ENCODE measurements around the gene KCNE2.

The KCNE2 gene

GRCh38 chr21:34363733-34364132 lies at the start of gene KCNE2:
Gene KCNE2, plus strand, starts transcription at chr21:34364006. Its CDS starts 6,473 bp downstream, at chr21:34370479.
- TF ChIP-seq CTCF (IDR thresholded peaks at IDR 0.05; ENCODE audit: borderline replicate concordance, extremely low read depth, low read length, poor library complexity, severe bottlenecking) = no peak
- TF ChIP-seq EZH2 (IDR thresholded peaks at IDR 0.05; ENCODE audit: borderline replicate concordance, low read depth, low read length, severe bottlenecking) = no peak
- no peak for ATAC-seq (ENCODE audit: insufficient read depth, low read depth)
- no peak within 1 kb of the TSS for H3K9ac ChIP-seq (ENCODE audit: low read depth, low read length)

GRCh38 chr21:34319585-34319984 lies 44.2 kb upstream of the KCNE2 start:
- H3K9me3 ChIP-seq (ENCODE audit: insufficient read depth, low read length, severe bottlenecking) = no peaks in the 10 kb centered on the region
- no peak overlapping the region for H3K27ac ChIP-seq (ENCODE audit: low read length)
- no peak overlapping the region for H3K4me2 ChIP-seq (ENCODE audit: insufficient read depth, low read length)
- H3K9ac ChIP-seq (ENCODE audit: low read depth, low read length) = no peak overlapping the region
- H3K36me3 ChIP-seq (ENCODE audit: insufficient read depth, low read length) = no peaks in the 10 kb centered on the region
- H4K20me1 ChIP-seq (ENCODE audit: insufficient read depth, low read length) = no peaks in the 10 kb centered on the region
- H2AFZ ChIP-seq (ENCODE audit: low read depth, low read length) = no peak overlapping the region
- peaks cover 2% of the 10 kb centered on the region for H3K27me3 ChIP-seq (ENCODE audit: insufficient read depth, low read length, poor library complexity)
- ATAC-seq (ENCODE audit: insufficient read depth, low read depth) = no peak
- H3K4me3 ChIP-seq (ENCODE audit: low read depth in 1 of 2, low read length in 2 of 2) = no peak overlapping the region
- no peak for DNase-seq
- H3K4me1 ChIP-seq (ENCODE audit: insufficient read depth, low read length) = no peaks in the 10 kb centered on the region
- TF ChIP-seq EZH2 (IDR thresholded peaks at IDR 0.05; ENCODE audit: borderline replicate concordance, low read depth, low read length, severe bottlenecking) (no peak), CTCF (IDR thresholded peaks at IDR 0.05; ENCODE audit: borderline replicate concordance, extremely low read depth, low read length, poor library complexity, severe bottlenecking) (no peak)
- no peaks in the 10 kb centered on the region for H3K79me2 ChIP-seq (ENCODE audit: insufficient read depth, low read length)

More at GRCh38 chr21:34363733-34364132, at the start of gene KCNE2:
- Histone ChIP-seq H4K20me1 (ENCODE audit: insufficient read depth, low read length) (no peaks in the 10 kb centered on the region), H3K36me3 (ENCODE audit: insufficient read depth, low read length) (no peaks in the 10 kb centered on the region), H3K4me2 (ENCODE audit: insufficient read depth, low read length) (no peak within 1 kb of the TSS), H3K27ac (ENCODE audit: low read length) (no peak within 1 kb of the TSS), H3K27me3 (ENCODE audit: insufficient read depth, low read length, poor library complexity) (no peaks in the 10 kb centered on the region), H3K4me1 (ENCODE audit: insufficient read depth, low read length) (peaks cover 12% of the 10 kb centered on the region), H3K79me2 (ENCODE audit: insufficient read depth, low read length) (no peaks in the 10 kb centered on the region), H2AFZ (ENCODE audit: low read depth, low read length) (no peak within 1 kb of the TSS), H3K9me3 (ENCODE audit: insufficient read depth, low read length, severe bottlenecking) (no peaks in the 10 kb centered on the region), H3K4me3 (ENCODE audit: low read depth in 1 of 2, low read length in 2 of 2) (no peak within 1 kb of the TSS)
- DNase-seq = no peak

- no peak for DNase-seq
- H3K9ac ChIP-seq (ENCODE audit: low read depth, low read length) = no peak overlapping the region
- no peak overlapping the region for H3K27ac ChIP-seq (ENCODE audit: low read length)
- no peaks in the 10 kb centered on the region for H4K20me1 ChIP-seq (ENCODE audit: insufficient read depth, low read length)
- H2AFZ ChIP-seq (ENCODE audit: low read depth, low read length) = no peak overlapping the region
- ATAC-seq (ENCODE audit: insufficient read depth, low read depth) = no peak
- H3K9me3 ChIP-seq (ENCODE audit: insufficient read depth, low read length, severe bottlenecking) = no peaks in the 10 kb centered on the region
- no peaks in the 10 kb centered on the region for H3K36me3 ChIP-seq (ENCODE audit: insufficient read depth, low read length)
- no peaks in the 10 kb centered on the region for H3K4me1 ChIP-seq (ENCODE audit: insufficient read depth, low read length)
- TF ChIP-seq EZH2 (IDR thresholded peaks at IDR 0.05; ENCODE audit: borderline replicate concordance, low read depth, low read length, severe bottlenecking) = no peak
- TF ChIP-seq CTCF (IDR thresholded peaks at IDR 0.05; ENCODE audit: borderline replicate concordance, extremely low read depth, low read length, poor library complexity, severe bottlenecking) = no peak
- H3K4me3 ChIP-seq (ENCODE audit: low read depth in 1 of 2, low read length in 2 of 2) = no peak overlapping the region
- H3K79me2 ChIP-seq (ENCODE audit: insufficient read depth, low read length) = no peaks in the 10 kb centered on the region
- H3K27me3 ChIP-seq (ENCODE audit: insufficient read depth, low read length, poor library complexity) = peaks cover 2% of the 10 kb centered on the region
- H3K4me2 ChIP-seq (ENCODE audit: insufficient read depth, low read length) = no peak overlapping the region
These were observed 43.8 kb upstream of the KCNE2 start for GRCh38 chr21:34320011-34320410.

GRCh38 chr21:34330055-34330454 lies 33.8 kb upstream of the KCNE2 start:
- no peak overlapping the region for H3K4me3 ChIP-seq (ENCODE audit: low read depth in 1 of 2, low read length in 2 of 2)
- no peaks in the 10 kb centered on the region for H4K20me1 ChIP-seq (ENCODE audit: insufficient read depth, low read length)
- ATAC-seq (ENCODE audit: insufficient read depth, low read depth) = no peak
- H3K79me2 ChIP-seq (ENCODE audit: insufficient read depth, low read length) = no peaks in the 10 kb centered on the region
- no peak for DNase-seq
- no peaks in the 10 kb centered on the region for H3K27me3 ChIP-seq (ENCODE audit: insufficient read depth, low read length, poor library complexity)
- H3K9me3 ChIP-seq (ENCODE audit: insufficient read depth, low read length, severe bottlenecking) = peaks cover 5% of the 10 kb centered on the region
- H2AFZ ChIP-seq (ENCODE audit: low read depth, low read length) = no peak overlapping the region
- no peak overlapping the region for H3K9ac ChIP-seq (ENCODE audit: low read depth, low read length)
- no peaks in the 10 kb centered on the region for H3K36me3 ChIP-seq (ENCODE audit: insufficient read depth, low read length)
- H3K27ac ChIP-seq (ENCODE audit: low read length) = no peak overlapping the region
- no peaks in the 10 kb centered on the region for H3K4me1 ChIP-seq (ENCODE audit: insufficient read depth, low read length)
- TF ChIP-seq CTCF (IDR thresholded peaks at IDR 0.05; ENCODE audit: borderline replicate concordance, extremely low read depth, low read length, poor library complexity, severe bottlenecking) = no peak
- TF ChIP-seq EZH2 (IDR thresholded peaks at IDR 0.05; ENCODE audit: borderline replicate concordance, low read depth, low read length, severe bottlenecking) = no peak
- H3K4me2 ChIP-seq (ENCODE audit: insufficient read depth, low read length) = no peak overlapping the region
